Astrocyte (in vitro differentiated cells and primary cell): ENCODE data around the gene THBS3. TPM values are rescaled to one million over a fixed set of nuclear protein-coding genes. Genes with fewer than 3 reads are reported as not detected.
"Not testable (repeated sequence)": the region's sequence is repeated elsewhere in the genome, so short reads cannot be mapped to it uniquely, and the experiment has no call there.

Source experiments
- DNase-seq: peaks from one replicate; pipeline ENCODE4 v3.0.0-alpha.2; 2010; ENCODE audit warnings: low read depth
- FAIRE-seq: peaks from 2 replicates; lab custom pipeline; 2011; peaks lifted over from hg19 to GRCh38; lab: Jason Lieb, UNC
- H2AFZ ChIP-seq: 2 replicates; pipeline ENCODE4 v1.6.0; 2012; ENCODE audit warnings: low read depth, low read length, inconsistent platforms
- H3K27ac ChIP-seq: 2 replicates; pipeline ENCODE4 v1.5.1; 2011; ENCODE audit warnings: low read depth, low read length, inconsistent platforms
- H3K27me3 ChIP-seq: 2 replicates; pipeline ENCODE4 v1.6.0; 2011; ENCODE audit warnings: low read length, inconsistent platforms; ENCODE audit not compliant: insufficient read depth
- H3K36me3 ChIP-seq: 2 replicates; pipeline ENCODE4 v1.5.1; 2011; ENCODE audit warnings: low read length, inconsistent platforms; ENCODE audit not compliant: insufficient read depth
- H3K4me1 ChIP-seq: 2 replicates; pipeline ENCODE4 v1.5.1; 2011; ENCODE audit warnings: low read length, inconsistent platforms; ENCODE audit not compliant: insufficient read depth
- H3K4me2 ChIP-seq: 2 replicates; pipeline ENCODE4 v1.6.0; 2012; ENCODE audit warnings: low read length, inconsistent platforms
- H3K4me3 ChIP-seq: 2 replicates; pipeline ENCODE4 v1.5.1; 2011; ENCODE audit warnings: low read depth, mild to moderate bottlenecking, low read length, inconsistent platforms; ENCODE audit not compliant: insufficient read depth
- H3K79me2 ChIP-seq: 2 replicates; pipeline ENCODE4 v1.6.0; 2012; ENCODE audit warnings: mild to moderate bottlenecking, low read length, inconsistent platforms; ENCODE audit not compliant: insufficient read depth
- H3K9ac ChIP-seq: 2 replicates; pipeline ENCODE4 v1.6.0; 2012; ENCODE audit warnings: mild to moderate bottlenecking, low read length, inconsistent platforms
- H3K9me3 ChIP-seq: 2 replicates; pipeline ENCODE4 v1.5.1; 2012; ENCODE audit warnings: low read depth, mild to moderate bottlenecking, low read length, inconsistent platforms; ENCODE audit not compliant: insufficient read depth
- H4K20me1 ChIP-seq: 2 replicates; pipeline ENCODE4 v1.6.0; 2012; ENCODE audit warnings: low read length, inconsistent platforms; ENCODE audit not compliant: insufficient read depth
- H3K27ac Mint-ChIP-seq: one replicate; pipeline ENCODE4 v1.8.0; 2021; ENCODE audit warnings: mild to moderate bottlenecking, mixed read lengths; ENCODE audit not compliant: unreplicated experiment
- H3K27me3 Mint-ChIP-seq: one replicate; pipeline ENCODE4 v1.8.0; 2021; ENCODE audit warnings: low read depth, mixed read lengths; ENCODE audit not compliant: unreplicated experiment
- H3K36me3 Mint-ChIP-seq: one replicate; pipeline ENCODE4 v1.8.0; 2021; ENCODE audit warnings: low read depth, mixed read lengths; ENCODE audit not compliant: unreplicated experiment
- H3K4me1 Mint-ChIP-seq: one replicate; pipeline ENCODE4 v1.8.0; 2021; ENCODE audit warnings: low read depth, mixed read lengths; ENCODE audit not compliant: unreplicated experiment
- H3K4me3 Mint-ChIP-seq: one replicate; pipeline ENCODE4 v1.8.0; 2021; ENCODE audit warnings: mild to moderate bottlenecking, moderate library complexity, mixed read lengths; ENCODE audit not compliant: unreplicated experiment
- H3K9me3 Mint-ChIP-seq: one replicate; pipeline ENCODE4 v1.8.0; 2021; ENCODE audit warnings: mild to moderate bottlenecking, mixed read lengths; ENCODE audit not compliant: unreplicated experiment
- EZH2 ChIP-seq: IDR thresholded peaks from 2 replicates; pipeline ENCODE4 v1.6.1; 2012; ENCODE audit warnings: mild to moderate bottlenecking, low read length, inconsistent platforms; ENCODE audit not compliant: insufficient read depth
- total RNA-seq: library from RNA; stranded (reverse); gene quantifications from 2 replicates; pipeline ENCODE4 v1.2.1, GENCODE V29; 2021
- TF ChIP-seq, protein P1 (sequence below): IDR thresholded peaks from 2 replicates; pipeline ENCODE4 v1.5.1; 2011; ENCODE audit warnings: low read depth, mild to moderate bottlenecking, inconsistent platforms, low read length, moderate library complexity; ENCODE audit not compliant: insufficient read depth

THBS3 gene
- total RNA-seq, 1 donor from 2014 or later: 153 TPM

- no peak overlapping the region for H3K27ac ChIP-seq
- H3K9ac ChIP-seq: peak overlapping the region; percentile 85
- H3K9me3 Mint-ChIP-seq: peaks cover 2% of the 10 kb centered on the region
- peak overlapping the region; percentile 94 for H3K4me2 ChIP-seq
- H3K4me1 ChIP-seq: peaks cover 30% of the 10 kb centered on the region
- peaks cover 18% of the 10 kb centered on the region for H3K79me2 ChIP-seq
- H3K27ac Mint-ChIP-seq: peak overlapping the region; percentile 72
- no peak overlapping the region for H2AFZ ChIP-seq
- H3K27me3 ChIP-seq: no peaks in the 10 kb centered on the region
- no peak for DNase-seq
- peak overlapping the region; percentile 87 for H3K4me3 Mint-ChIP-seq
- H3K4me1 Mint-ChIP-seq: peaks cover 20% of the 10 kb centered on the region
- H3K4me3 ChIP-seq: peak overlapping the region; percentile 68
- H3K36me3 Mint-ChIP-seq: peaks cover 23% of the 10 kb centered on the region
- TF ChIP-seq, protein P1, sequence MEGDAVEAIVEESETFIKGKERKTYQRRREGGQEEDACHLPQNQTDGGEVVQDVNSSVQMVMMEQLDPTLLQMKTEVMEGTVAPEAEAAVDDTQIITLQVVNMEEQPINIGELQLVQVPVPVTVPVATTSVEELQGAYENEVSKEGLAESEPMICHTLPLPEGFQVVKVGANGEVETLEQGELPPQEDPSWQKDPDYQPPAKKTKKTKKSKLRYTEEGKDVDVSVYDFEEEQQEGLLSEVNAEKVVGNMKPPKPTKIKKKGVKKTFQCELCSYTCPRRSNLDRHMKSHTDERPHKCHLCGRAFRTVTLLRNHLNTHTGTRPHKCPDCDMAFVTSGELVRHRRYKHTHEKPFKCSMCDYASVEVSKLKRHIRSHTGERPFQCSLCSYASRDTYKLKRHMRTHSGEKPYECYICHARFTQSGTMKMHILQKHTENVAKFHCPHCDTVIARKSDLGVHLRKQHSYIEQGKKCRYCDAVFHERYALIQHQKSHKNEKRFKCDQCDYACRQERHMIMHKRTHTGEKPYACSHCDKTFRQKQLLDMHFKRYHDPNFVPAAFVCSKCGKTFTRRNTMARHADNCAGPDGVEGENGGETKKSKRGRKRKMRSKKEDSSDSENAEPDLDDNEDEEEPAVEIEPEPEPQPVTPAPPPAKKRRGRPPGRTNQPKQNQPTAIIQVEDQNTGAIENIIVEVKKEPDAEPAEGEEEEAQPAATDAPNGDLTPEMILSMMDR: no peak
- TF ChIP-seq EZH2: no peak
- no peaks in the 10 kb centered on the region for H3K27me3 Mint-ChIP-seq
- no peaks in the 10 kb centered on the region for H3K9me3 ChIP-seq
- FAIRE-seq: no peak
- H4K20me1 ChIP-seq: peaks cover 18% of the 10 kb centered on the region
- peaks cover 5% of the 10 kb centered on the region for H3K36me3 ChIP-seq
Observed at GRCh38 chr1:155196103-155196892, 11.4 kb downstream of the THBS3 start.

DNA sequence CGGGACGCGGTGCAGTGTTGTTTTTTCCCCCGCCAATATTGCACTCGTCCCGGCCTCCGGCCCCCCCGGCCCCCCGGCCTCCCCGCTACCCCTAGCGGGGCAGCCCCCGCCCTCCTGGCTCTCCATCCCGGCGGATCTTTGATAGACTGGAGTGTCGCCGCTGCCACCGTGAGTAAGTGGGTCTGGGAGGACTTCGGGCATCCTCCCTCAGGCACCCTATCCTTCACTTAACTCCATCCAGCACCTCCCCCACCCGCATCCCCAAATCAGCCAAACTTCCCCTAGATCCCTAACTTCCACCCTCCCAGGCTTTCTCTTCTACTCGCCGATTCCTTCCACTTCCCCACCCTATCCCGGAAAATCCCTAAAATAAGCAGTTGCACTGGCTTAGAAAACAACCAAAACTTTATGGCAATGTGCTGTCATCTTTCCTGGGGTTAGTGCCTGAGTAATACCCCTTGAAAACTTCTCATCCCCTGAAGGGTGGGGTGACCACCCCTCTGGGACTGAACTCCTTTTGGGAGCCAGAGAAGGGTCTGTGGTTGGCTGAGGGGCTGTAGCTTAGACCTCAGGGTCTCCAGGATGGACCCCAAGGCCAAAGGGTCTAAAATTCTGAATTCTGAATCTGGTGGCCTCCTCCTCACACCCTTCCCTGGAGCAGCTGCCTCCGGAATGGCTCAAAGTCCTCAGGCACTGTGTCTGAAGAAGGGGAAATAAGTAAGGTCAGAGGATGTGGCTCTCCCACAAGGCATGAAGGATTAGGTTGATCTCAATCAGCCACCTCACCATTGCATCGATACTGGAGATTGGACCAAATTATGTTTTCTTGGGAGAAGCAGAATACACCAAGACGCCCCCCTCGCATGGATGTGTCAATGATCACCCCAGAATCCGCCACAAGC lies 12.2 kb downstream of the THBS3 start:
- H3K9me3 Mint-ChIP-seq: peaks cover 2% of the 10 kb centered on the region
- Histone ChIP-seq H3K4me3 (peak overlapping the region; percentile 68), H3K27ac (peak overlapping the region; percentile 80), H3K27me3 (no peaks in the 10 kb centered on the region), H3K9me3 (no peaks in the 10 kb centered on the region), H4K20me1 (peaks cover 15% of the 10 kb centered on the region), H2AFZ (no peak overlapping the region), H3K9ac (peak overlapping the region; percentile 85), H3K4me1 (peaks cover 30% of the 10 kb centered on the region), H3K4me2 (peak overlapping the region; percentile 94), H3K36me3 (peaks cover 5% of the 10 kb centered on the region), H3K79me2 (peaks cover 18% of the 10 kb centered on the region)
- DNase-seq (no peak), FAIRE-seq (no peak)
- peaks cover 20% of the 10 kb centered on the region for H3K36me3 Mint-ChIP-seq
- H3K4me1 Mint-ChIP-seq: peaks cover 20% of the 10 kb centered on the region
- H3K4me3 Mint-ChIP-seq: peak overlapping the region; percentile 87
- TF ChIP-seq EZH2: no peak
- TF ChIP-seq, protein P1: no peak
- peak overlapping the region; percentile 75 for H3K27ac Mint-ChIP-seq
- H3K27me3 Mint-ChIP-seq: no peaks in the 10 kb centered on the region

DNA sequence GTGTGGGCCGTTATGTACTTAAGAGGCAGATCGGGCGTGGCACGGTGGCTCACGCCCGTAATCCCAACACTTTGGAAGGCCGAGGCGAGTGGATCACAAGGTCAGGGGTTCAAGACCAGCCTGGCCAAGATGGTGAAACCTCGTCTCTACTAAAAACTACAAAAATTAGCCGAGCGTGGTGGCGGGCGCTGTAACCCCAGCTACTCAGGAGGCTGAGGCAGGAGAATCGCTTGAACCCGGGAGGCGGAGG lies 13.8 kb downstream of the THBS3 start:
- H3K4me3 ChIP-seq: peak overlapping the region; percentile 68
- Mint-ChIP-seq H3K36me3 (peaks cover 13% of the 10 kb centered on the region), H3K4me1 (peaks cover 20% of the 10 kb centered on the region), H3K27ac (peak overlapping the region; percentile 100), H3K4me3 (peak overlapping the region; percentile 88)
- peak overlapping the region; percentile 85 for H3K9ac ChIP-seq
- H3K27ac ChIP-seq: peak overlapping the region; percentile 80
- H3K4me1 ChIP-seq: peaks cover 30% of the 10 kb centered on the region
- peaks cover 15% of the 10 kb centered on the region for H4K20me1 ChIP-seq
- H3K9me3 Mint-ChIP-seq, H3K27me3 Mint-ChIP-seq, DNase-seq, H3K27me3 ChIP-seq, FAIRE-seq, H3K36me3 ChIP-seq, H3K9me3 ChIP-seq: not testable (repeated sequence)
- H3K79me2 ChIP-seq: peaks cover 18% of the 10 kb centered on the region
- H3K4me2 ChIP-seq: peak overlapping the region; percentile 94
- peak overlapping the region; percentile 79 for H2AFZ ChIP-seq
